K562 (cell line): Measurements from ENCODE around the gene INTS4. TPM values are rescaled to one million over a fixed set of nuclear protein-coding genes. Genes with fewer than 3 reads are reported as not detected.

Experiments
- CHD7 ChIP-seq: fragments of 200-600 bp; sonication (generic); IDR thresholded peaks from one replicate; pipeline ENCODE4 v1.6.1; 2012; ENCODE audit warnings: mild to moderate bottlenecking, low read depth, low read length, inconsistent platforms
- FOXK1 ChIP-seq: sonication (generic); formaldehyde crosslinking; IDR thresholded peaks from 2 replicates; pipeline ENCODE4 v1.8.0; 2022; ENCODE audit warnings: missing genetic modification reagents, mild to moderate bottlenecking, borderline replicate concordance
- GATAD2B ChIP-seq: fragments of 450-650 bp; IDR thresholded peaks from 2 replicates; pipeline ENCODE4 v1.6.1; 2017; ENCODE audit warnings: mild to moderate bottlenecking, borderline replicate concordance
- HCFC1 ChIP-seq: IDR thresholded peaks from 2 replicates; pipeline ENCODE4 v1.6.1; 2012; ENCODE audit warnings: low read depth, low read length, improper control_type of control experiment
- TSHZ1 ChIP-seq: fragments of 250-450 bp; sonication (Bioruptor Pico); IDR thresholded peaks from 2 replicates; pipeline ENCODE4 v1.4.0; 2020; ENCODE audit warnings: mild to moderate bottlenecking, moderate library complexity
- ZBTB8A ChIP-seq: fragments of 450-650 bp; IDR thresholded peaks from 2 replicates; pipeline ENCODE4 v1.6.1; 2018; ENCODE audit warnings: mild to moderate bottlenecking, moderate library complexity; ENCODE audit not compliant: partially characterized antibody
- ZNF41 ChIP-seq: fragments of 250-450 bp; sonication (Bioruptor Pico); conservative IDR thresholded peaks from 2 replicates; pipeline ENCODE4 v1.4.0; 2020; ENCODE audit warnings: mild to moderate bottlenecking
- ZNF511 ChIP-seq: sonication (generic); formaldehyde crosslinking; IDR thresholded peaks from 2 replicates; pipeline ENCODE4 v1.8.0; 2022; ENCODE audit warnings: mild to moderate bottlenecking, missing genetic modification reagents
- ZNF77 ChIP-seq: fragments of 250-450 bp; sonication (Bioruptor Pico); IDR thresholded peaks from 2 replicates; pipeline ENCODE4 v1.5.0; 2020
- polyA plus RNA-seq, 8 experiments: library from polyadenylated mRNA; depleted of rRNA in 4 of 8; stranded (reverse) in 5 of 8; unstranded in 3 of 8; fragments of >200 nt; fragmentation: Nextera tagmentation in 2 of 8; fragmentation: Illumina TruSeq in 1 of 8; extraction: Ambion mirVana in 2 of 8; extraction: Trizol in 1 of 8; gene quantifications; 2 replicates each; pipeline versions ENCODE4 v1.2.1 to v1.2.3, GENCODE V29; 2011 to 2014; ENCODE audit warnings: inconsistent platforms in 1 of 8, missing spikeins in 1 of 8
- total RNA-seq, 7 experiments: library from RNA; depleted of rRNA in 6 of 7; stranded (reverse); fragments of >200 nt in 6 of 7; fragmentation: Illumina TruSeq in 2 of 7; extraction: Trizol in 2 of 7; gene quantifications; 2 replicates each; pipeline versions ENCODE4 v1.2.1 to v1.2.3, GENCODE V29; 2011 to 2021; ENCODE audit warnings: low replicate concordance in 1 of 7

Gene INTS4
- total and polyA plus RNA-seq, 9 of the 15 experiments (the other 6 are each of a cell fraction or from before 2014, with no cell fraction given), result 28.4 to 53.4 (median 44.5) TPM

GRCh38 chr11:77994434-77995362 lies at the start of gene INTS4 (continued):
- TF ChIP-seq CHD7 (no peak), ZBTB8A (no peak), HCFC1 (peak; percentile 76), ZNF77 (CRISPR knock-in tag) (no peak), ZNF511 (CRISPR knock-in tag) (no peak), GATAD2B (peak; percentile 44; the same call in 1 of the 2 replicates), ZNF41 (no peak), FOXK1 (peak; percentile 86), TSHZ1 (no peak)
